ENCODE data around the gene BANF1. TPM values are rescaled to one million over a fixed set of nuclear protein-coding genes. Genes with fewer than 3 reads are reported as not detected.
A peak's percentile ranks its signal among the peaks of the same experiment; 100 is the strongest.
"Not testable (repeated sequence)": the region's sequence is repeated elsewhere in the genome, so short reads cannot be mapped to it uniquely, and the experiment has no call there.

BANF1 gene
- total RNA-seq, 1 donor from 2014 or later = 195 TPM

DNA sequence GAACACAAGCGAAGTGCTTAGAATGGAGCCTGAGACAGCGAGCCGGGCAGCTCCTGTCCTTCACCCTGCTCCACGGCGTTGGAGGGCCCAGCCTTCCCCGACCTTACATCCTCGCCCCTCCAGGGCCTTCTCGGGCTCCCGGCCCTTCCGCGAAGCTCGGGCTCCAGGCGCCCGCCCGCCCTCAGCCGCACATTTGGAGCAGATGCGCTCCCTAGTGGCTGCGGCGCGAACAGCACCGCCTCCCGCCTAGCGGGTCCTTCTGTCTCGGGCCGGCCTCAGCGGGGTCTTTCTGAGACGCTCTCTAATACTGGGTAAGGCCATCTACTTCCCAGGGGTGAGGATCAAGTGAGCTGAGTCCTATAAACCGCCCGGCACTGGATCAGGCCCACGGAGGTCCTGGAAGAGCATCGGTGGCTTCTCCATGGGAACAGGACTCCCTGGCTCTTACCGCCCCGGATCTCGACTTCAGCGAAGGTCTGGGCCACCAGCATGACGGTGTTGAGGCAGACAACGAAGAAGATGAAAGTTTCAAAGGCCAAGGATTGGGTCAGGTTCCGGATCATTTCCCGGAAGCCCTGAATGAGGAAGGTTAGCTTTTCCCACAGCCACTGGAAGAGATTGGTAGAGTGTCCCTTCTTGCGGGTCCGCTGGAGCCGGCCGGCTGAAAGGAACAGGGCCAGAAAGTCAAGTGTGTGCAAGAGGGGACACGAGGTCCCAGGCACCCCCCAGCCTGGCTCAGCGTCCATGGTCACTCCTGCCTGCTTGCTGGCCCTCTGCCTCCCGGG, 20.3 kb downstream of the BANF1 start:
- peak; percentile 87 for DNase-seq (ENCODE audit: low spot score)
- intact Hi-C loops (cut with DNase I) = loop anchor here (2.0 kb wide), 1 partner anchor 34 kb away; no protein-coding TSS in a partner anchor

- DNase-seq (ENCODE audit: low spot score) = not testable (repeated sequence)
- intact Hi-C loops (cut with DNase I) = loop anchor here (2.0 kb wide), 1 partner anchor 34 kb away; no protein-coding TSS in a partner anchor
Measured at GRCh38 chr11:66023186-66023440, 20.8 kb downstream of the BANF1 start.

DNA sequence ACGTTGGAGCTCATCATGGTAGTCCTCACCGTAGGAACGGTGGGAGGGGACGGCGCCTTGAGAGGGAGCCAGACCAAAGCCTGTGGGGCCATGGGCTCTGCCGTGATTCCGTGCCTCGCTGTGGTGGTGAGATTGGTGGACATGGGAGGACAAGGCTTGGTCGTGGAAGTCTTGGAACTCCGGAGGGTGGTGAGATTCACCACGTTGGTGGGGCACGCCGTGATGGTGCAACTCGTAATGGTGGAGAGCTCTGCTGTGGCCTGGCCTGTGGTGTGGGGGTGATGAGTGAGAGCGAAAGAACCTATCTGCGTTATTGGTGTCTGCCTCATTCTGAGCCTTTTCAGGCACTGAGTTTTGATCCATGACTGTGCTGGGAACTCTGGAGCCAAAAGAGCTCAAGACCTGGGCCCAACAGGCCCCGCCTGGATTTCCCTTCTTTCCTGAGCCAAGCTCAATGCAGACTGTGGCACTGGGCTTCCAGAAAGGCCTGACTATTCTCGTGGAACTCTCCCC, 23.8 kb downstream of the BANF1 start, which contains the start of gene CATSPER1:
CATSPER1 (minus strand) TSS at position 463 of the 513 bp plus-strand sequence; CDS start at position 363, 100 bp downstream.
- intact Hi-C loops (cut with DNase I) = no loop called here
- DNase-seq (ENCODE audit: low spot score) = no peak

GRCh38 chr11:66032957-66033735, 30.8 kb downstream of the BANF1 start:
- intact Hi-C loops (cut with DNase I) = no loop called here
- no peak for DNase-seq (ENCODE audit: low spot score)

- no peak for DNase-seq (ENCODE audit: low spot score)
- intact Hi-C loops (cut with DNase I) = no loop called here
Measured at GRCh38 chr11:66035653-66036333, 33.5 kb downstream of the BANF1 start.

GRCh38 chr11:66036334-66036710, 34.0 kb downstream of the BANF1 start:
- intact Hi-C loops (cut with DNase I) = no loop called here
- DNase-seq (ENCODE audit: low spot score) = no peak

DNA sequence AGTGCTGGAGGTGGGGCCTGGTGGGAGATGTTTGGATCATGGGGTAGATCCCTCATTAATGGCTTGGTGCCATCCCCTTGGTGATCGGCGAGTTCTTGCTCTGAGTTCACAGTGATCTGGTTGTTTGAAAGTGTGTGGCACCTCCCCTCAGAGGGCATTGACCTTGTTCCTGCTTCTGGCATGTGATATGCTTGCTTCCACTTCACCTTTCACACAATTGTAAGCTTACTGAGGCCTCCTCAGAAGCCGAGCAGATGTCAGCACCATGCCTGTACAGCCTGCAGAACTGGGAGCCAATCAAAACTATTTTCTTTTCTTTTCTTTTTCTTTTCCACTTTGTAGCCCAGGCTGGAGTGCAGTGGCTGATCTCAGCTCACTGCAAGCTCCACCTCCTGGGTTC, 35.0 kb downstream of the BANF1 start:
- no peak for DNase-seq (ENCODE audit: low spot score)

DNA sequence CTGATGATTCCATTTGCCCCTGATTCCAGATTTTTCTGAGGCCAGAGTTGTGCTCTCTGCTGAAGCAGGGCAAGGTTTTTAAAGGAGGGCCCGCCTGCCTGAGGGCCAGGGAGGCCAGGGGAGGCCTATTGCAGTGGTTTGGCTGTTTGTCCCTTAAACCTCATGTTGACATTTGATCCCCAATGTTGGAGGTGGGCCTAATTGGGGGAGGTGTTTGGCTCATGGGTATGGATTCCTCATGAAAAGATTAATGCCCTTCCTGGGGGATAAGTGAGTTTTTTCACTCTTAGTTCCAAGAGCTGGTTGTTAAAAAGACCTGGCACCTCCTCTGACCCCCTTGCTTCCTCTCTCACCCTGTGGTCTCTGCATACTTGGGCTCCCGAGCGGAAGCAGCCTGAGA, 37.5 kb downstream of the BANF1 start:
- intact Hi-C loops (cut with DNase I) = no loop called here
- DNase-seq (ENCODE audit: low spot score) = no peak

More for the DNA sequence above, 35.0 kb downstream of the BANF1 start:
- intact Hi-C loops (cut with DNase I) = no loop called here

GRCh38 chr11:66042227-66042995, 40.1 kb downstream of the BANF1 start:
- intact Hi-C loops (cut with DNase I) = no loop called here
- DNase-seq (ENCODE audit: low spot score) = no peak

- DNase-seq (ENCODE audit: low spot score) = no peak
- intact Hi-C loops (cut with DNase I) = no loop called here
Measured at GRCh38 chr11:66042996-66043906, 40.9 kb downstream of the BANF1 start.

GRCh38 chr11:66044757-66045156, 42.5 kb downstream of the BANF1 start:
- no peak for DNase-seq (ENCODE audit: low spot score)
- intact Hi-C loops (cut with DNase I) = no loop called here

- DNase-seq (ENCODE audit: low spot score) = peak; percentile 88
- intact Hi-C loops (cut with DNase I) = no loop called here
Measured at GRCh38 chr11:66045177-66045639, 42.9 kb downstream of the BANF1 start.

- DNase-seq (ENCODE audit: low spot score) = no peak
- intact Hi-C loops (cut with DNase I) = no loop called here
Measured at GRCh38 chr11:66046901-66047300, 44.6 kb downstream of the BANF1 start.

- intact Hi-C loops (cut with DNase I) = no loop called here
- no peak for DNase-seq (ENCODE audit: low spot score)
Measured at GRCh38 chr11:66047541-66048365, 45.5 kb downstream of the BANF1 start.

GRCh38 chr11:66048547-66049323, 46.4 kb downstream of the BANF1 start, which contains the start of gene GAL3ST3:
TSS of gene GAL3ST3 (minus strand) at chr11:66049161. CDS start at chr11:66045415, 3,746 bp downstream.
- no peak for DNase-seq (ENCODE audit: low spot score)

DNA sequence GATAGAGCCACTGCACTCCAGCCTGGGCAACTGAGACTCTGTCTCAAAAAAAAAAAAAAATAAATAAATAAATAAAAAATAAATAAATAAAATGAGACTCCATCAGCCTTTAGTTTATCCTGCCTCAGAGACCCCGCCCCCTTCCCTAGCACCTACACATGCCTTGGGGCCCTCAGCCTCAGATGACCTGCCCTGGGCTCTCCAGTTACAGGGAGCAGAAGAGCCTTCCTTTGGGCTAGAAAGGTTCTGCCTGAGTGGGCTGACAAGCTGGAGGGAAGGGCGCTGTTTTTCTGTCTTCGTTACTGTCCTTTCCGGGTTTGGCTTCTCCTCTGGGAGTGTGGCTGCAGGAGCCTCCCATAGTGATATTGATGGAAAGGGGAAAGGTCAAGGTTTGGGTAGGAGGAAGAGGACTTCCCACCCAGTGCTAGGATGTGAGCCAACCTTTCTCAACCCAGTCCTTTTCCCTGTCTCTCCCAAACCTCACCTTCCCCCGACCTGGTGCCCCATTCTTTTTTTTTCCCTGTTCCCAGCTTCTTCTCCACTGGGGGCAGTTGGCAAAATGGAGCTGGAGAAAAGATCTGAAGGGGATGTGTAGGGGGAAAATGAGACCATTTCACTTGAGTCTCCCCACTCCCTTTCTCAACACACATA, 48.4 kb downstream of the BANF1 start:
- intact Hi-C loops (cut with DNase I) = no loop called here

More at GRCh38 chr11:66048547-66049323, 46.4 kb downstream of the BANF1 start, which contains the start of gene GAL3ST3:
- intact Hi-C loops (cut with DNase I) = no loop called here

More for the DNA sequence above, 48.4 kb downstream of the BANF1 start:
- no peak for DNase-seq (ENCODE audit: low spot score)

Measured in cardiac septum (tissue), 1 donor.